HG02763 (cell line): ENCODE measurements around the gene GALNT18.

Experiments used
- ATAC-seq: cut with Tn5 transposase; IDR thresholded peaks from one replicate; pipeline ENCODE4 v1.9.1; 2021; ENCODE audit warnings: mild to moderate bottlenecking, moderate library complexity; ENCODE audit not compliant: unreplicated experiment

The GALNT18 gene

DNA sequence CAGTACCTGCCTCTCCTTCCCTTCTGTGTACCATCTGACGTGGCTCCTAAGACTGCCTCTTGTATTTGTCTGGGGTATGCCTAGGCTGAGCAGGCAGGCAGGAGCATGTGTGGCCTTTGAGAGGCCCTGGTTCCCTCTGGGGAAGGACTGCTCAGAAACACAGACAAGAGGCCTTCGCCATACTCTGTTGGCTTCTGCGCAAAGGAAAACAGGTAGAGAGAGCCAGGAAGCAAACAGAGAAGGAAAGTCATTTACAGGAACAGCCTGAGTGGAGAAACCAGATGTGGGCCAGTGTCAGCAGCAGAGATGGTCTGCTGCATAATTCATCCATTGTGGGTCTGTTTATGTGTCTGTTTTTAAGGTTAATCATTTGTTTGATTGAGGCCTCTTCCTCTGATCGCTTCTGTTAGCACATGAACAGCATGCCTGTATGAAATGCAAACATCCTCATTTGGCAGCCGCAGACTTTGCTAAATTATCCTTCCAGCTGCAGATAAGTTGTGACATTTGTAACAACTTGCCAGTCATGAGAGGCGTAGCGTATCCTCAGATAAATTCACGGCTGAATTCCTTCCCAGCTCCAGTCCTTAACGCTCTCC lies 119.4 kb downstream of the GALNT18 start:
- no peak for ATAC-seq

DNA sequence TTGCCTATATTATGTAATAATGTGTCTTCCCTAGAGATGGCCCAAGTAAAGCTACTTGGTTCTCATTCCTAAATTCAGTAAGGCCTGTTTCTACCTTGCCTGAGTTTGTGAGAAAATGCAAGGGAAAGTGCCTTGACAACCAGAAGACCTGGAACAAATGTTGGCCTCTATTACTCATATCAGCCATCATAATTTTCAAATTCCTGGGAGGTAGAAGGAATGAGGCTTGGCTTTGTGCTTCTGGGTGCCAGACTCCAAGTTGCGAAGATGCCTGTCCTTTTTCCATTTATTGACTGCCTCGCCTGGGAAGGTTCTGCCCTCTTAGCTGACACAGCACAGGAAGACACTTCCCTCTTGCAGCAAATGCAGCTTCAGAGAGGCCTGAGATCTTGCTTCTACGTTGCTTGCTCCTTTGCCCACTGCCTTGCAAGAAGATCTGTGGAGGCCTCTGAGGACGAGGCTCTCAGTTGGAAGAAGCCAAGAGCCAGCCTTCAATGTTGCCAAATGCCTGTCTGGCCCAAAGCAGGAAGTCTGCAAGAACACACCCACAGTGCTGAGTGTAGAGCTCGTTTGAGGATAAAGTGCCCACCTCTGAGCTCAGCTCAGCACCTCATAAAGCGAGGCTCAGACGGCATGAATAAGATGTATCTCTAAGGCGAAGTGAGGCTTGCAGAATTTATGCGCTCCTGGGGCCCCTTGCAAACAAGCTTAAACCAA lies 120.1 kb downstream of the GALNT18 start:
- ATAC-seq = no peak

DNA sequence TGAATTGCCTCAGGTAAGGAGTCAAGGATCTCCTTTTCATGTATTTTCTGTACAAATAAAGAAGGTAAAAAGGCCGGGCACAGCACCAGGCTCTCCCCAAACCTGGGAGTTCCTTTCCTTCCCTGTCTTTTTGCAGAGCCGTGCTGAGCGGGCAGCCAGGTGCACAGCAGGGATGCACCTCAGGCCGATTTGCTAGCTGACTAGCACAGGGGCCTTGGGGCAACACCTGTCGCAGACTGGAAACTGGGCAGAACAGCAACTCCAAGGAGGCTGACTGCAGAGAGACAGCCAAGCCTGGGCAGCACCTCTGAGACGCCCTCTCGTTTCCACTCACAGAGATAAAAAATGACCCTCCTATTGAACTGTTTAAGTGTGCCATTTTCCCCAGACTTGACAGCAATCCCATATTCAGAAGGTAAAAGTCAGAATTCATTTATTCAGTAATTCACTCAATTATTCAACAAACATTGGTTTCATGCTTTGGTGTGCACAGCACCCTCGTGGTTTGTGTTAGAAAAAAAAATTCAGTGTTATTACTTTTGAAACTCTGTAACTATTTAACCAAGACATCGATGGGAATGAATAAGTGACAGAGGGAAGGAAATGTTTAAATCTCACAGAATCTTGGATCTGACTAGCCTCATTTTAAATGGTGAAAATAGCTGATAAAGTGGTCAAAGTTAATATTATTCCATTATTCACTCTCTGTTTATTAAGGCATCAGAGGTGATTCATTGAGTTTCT lies 120.9 kb downstream of the GALNT18 start:
- ATAC-seq = no peak

DNA sequence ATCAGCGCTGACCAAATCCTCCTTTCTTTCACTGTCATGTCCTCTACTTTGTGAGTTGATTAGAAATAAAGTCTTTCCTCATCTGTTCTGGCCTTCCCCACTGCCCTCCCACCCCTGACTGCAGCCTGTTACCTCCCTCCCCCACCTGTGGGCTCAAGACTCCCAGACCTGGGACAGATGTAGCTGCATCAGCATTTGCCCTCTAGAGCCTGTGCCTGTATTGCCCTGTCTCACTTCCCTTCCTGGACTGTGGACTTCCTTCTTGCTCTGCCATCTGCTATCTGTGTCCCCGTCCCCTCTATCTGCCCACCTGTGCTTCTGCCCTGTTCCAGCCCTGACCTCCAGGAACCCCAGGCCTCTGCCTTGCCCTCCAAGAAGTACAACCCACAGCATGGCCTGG lies 122.5 kb downstream of the GALNT18 start:
- no peak for ATAC-seq

DNA sequence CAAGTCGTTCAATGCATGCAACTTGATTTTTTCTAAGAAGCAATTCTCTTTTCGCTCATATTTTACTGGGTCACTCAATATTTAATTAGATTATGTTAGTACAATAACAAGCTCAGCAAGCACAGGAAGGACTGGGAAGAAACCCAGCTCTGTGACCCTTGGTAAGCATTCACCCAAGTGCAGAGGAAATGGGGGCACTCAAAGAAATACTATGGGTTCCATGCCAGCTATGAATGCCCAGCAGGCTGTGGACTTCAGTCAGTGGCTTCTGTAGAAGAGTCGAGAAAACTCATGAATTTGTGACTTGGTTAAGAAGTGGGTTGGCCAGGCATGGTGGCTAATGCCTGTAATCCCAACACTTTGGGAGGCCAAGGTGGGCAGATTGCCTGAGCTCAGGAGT lies 123.6 kb downstream of the GALNT18 start:
- no peak for ATAC-seq

DNA sequence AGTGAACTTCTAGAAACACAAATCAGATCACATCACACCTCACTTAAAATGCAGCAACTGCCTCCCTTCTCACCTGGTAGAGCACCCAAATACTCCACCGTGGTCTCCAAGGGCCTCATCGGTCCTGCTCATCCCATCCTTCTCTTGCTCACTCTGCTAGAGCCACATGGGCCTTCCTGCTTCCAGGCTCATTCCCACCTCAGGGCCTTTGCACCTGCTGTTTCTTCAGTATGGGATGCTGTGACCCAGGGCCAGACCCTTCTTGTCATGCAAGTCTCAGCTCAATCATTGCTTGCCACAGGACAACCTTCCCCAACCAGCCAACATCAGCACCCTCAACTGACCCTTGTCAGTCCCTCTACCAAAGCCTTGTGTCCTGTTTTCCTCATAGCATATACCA lies 124.9 kb downstream of the GALNT18 start:
- ATAC-seq = no peak

DNA sequence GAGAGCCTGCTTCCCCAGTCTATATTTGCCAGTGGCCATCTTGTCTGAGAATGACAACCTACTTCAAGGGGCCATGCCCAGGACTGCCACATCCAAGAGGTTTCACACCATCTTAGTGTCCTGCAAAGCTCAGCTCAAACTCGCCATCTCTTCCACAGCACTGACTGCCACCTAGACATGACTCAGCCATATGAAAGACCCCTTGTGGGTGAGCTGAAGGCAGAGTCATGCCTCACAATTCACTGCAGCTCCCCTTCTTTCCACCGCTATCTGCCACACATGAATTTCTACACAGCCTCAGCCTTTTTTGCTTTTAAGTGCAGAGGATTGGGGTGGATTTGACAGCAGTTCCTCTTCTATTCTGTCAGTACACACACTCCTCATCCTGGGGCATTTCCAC lies 127.5 kb downstream of the GALNT18 start:
- no peak for ATAC-seq

DNA sequence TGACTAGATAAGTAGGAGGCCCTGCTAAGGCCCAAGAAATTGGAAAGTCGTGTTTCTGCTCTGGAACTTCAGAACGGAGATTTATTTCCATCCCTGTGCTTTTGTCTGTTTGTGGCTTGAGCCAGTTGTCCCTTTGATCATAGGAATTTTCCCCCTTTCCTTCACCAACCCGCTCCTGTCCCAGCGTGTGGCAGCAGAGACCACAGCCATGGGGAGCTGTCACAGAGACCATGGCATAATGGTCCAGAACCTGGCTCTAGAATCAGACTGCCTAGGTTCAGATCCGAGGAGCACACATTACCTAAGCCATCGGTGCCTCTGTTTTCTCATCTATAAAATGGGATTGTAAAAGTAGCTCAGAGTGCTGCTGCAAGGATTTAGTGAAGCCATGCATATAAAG lies 128.1 kb downstream of the GALNT18 start:
- ATAC-seq = no peak

DNA sequence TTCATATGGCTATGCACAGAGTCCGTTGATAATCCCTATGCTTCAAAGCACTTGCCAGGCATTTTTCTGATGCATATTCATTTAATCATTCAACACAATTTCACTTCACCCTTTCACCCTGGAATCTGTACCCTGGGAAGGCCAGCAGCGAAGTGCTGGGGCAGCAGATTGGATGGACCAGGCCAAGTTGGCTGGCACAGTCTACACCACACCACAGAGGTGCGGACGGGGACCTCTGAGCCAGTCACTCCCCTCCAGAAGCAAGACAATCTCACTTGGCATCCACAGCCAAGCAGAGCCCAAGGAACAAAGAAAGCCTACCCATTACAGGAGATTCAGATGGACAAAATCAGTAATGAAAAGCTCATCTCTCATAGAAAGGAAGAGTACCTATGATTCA lies 130.2 kb downstream of the GALNT18 start:
- no peak for ATAC-seq

DNA sequence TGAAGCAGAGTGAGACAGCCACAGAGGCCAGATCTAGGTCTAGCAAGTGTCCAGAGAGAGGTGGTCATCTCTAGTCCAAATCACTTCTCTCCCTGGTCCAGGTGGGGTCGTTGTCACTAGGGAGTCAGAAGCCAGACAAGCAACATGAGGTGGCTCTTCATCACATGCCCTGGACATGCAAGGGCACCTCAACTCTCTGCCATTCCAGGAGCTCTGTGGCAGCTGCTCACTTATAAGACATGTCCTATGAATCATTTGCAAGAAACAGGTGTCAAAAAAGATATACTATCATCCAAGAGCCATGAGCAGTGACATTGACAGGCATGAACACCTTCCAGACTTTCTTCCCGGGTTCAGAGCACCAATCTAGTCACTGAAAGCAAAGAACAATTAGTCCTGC lies 130.8 kb downstream of the GALNT18 start:
- no peak for ATAC-seq

DNA sequence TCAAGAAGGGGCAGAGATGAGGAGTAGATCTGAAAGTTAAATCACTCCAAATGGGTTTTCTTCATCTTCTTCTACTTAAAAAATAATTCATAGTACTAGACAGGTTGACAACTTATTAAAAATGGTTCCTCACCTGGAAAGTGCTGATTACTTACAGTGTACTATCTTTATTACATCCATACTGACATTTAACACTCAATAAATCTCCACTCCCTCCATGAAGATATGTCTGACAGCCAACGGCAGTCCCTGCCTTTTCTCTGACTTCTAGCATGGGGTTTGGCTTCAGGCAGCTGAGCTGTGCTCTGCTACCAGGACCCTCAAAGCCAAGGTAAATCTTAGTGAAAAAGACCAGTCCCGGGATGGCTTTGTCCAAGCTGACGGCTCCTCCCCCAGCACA lies 135.4 kb downstream of the GALNT18 start:
- no peak for ATAC-seq

DNA sequence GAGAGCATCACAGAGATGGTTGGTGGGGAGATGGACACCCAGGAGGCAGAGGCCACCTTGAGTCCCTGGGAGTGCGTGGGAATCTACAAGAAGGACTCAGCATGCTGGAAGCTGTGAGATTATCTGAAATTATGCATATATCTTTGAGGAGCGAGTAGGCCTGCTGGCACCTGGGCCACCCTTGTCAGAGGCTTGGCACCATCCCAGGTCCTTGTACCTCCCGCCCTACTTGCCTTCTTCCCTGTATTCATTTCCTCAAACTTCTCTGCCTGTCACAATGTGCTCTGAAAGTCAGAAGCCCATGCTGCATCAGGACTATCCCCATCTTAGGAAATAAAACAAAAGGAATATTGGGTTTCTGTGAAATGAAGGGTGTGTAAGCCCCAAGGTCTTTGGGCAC lies 135.8 kb downstream of the GALNT18 start:
- ATAC-seq = no peak

DNA sequence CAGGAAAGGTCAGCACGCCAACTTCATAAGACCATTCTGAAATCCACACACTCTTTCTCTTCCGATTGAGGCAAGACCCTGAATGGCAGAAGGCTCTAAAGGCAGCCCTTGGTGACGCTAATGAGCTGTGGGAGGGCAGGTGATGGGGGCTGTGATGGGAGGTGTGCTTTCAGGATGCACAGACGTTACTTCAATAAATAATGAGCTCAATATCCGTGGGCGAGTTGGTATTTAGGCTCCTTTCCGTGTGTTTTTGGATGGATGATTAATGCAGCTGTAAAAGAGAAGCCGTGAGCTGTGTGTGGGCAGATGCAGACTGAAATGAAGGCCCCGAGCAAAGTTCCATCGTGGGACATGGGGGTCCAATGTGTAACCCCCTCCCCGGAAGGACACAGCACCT lies 138.2 kb downstream of the GALNT18 start:
- no peak for ATAC-seq

DNA sequence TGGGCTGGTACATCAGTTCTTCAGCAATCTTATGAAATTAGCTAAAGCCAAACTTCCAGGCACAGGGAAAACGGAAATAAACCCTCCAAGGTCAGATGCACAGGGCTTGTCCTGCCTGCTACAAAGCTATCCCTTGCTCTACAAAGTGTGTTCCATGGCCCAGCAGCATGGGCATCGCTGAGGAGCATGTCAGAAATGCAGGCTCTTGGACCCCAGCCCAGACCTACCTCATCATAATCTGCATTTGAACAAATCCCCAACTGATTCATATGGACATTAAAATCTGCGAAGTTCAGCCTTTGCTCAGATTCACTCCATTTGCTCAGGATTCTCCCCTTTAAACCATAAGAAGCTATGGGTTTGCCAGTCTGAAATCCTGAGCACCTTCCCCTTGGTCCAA lies 139.1 kb downstream of the GALNT18 start:
- no peak for ATAC-seq

DNA sequence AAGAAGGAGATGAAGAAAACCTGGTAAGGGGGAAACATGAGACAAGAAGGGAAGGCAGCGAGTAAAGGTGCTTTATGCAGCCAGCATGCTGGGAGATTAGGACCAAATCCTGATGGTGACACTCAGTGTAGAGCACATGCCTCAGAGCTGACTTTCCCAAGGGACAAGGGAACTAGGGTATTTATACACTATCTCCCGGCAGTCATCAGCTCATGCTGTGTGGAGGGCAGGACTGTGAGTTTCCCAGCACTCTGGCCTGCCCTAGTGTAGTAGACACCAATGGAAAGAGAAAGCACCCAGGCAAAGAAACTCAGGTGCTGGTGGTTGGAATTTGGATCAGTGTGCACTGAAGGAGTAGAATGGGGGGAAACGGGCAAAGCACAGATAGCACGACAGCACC lies 140.4 kb downstream of the GALNT18 start:
- no peak for ATAC-seq

DNA sequence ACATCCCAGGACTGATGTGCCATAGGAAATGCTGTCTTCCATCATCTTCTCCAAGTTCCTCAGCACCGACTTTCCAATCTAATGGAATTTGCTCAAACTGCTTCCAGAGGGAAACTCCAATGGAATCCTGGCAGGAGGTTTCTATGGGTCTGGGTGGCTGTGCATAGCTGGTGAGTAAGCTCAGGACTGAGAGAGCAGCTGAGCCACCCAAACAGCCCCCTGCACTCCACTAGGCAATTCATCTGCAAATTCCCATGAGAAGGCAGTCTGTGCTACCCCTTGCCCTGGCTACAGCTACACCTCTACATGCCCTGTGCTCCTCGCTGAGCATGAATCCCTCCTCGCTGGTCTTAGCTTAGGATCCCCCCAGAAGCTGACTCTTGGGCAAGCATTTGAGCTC lies 140.8 kb downstream of the GALNT18 start:
- ATAC-seq = no peak

DNA sequence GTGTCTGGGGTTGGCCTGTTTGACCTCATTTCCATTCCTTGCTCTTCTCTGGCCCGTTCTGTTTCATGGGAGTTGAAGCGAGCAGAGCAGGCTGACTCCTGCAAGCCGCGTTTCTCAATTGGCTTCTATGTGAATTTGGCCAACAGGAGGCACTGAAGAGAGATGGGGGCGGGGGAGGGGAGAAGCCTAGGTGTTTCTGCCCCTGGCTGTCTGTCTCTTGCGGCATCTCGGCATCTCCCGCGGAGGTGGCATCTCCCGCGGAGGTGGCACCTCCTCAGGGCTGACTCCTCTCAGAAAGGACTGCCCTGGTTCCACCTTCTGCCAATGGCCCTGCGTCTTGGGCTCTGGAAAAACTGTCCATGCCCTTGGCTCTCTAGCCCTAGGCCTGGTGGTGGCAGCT lies 143.1 kb downstream of the GALNT18 start:
- ATAC-seq = no peak

DNA sequence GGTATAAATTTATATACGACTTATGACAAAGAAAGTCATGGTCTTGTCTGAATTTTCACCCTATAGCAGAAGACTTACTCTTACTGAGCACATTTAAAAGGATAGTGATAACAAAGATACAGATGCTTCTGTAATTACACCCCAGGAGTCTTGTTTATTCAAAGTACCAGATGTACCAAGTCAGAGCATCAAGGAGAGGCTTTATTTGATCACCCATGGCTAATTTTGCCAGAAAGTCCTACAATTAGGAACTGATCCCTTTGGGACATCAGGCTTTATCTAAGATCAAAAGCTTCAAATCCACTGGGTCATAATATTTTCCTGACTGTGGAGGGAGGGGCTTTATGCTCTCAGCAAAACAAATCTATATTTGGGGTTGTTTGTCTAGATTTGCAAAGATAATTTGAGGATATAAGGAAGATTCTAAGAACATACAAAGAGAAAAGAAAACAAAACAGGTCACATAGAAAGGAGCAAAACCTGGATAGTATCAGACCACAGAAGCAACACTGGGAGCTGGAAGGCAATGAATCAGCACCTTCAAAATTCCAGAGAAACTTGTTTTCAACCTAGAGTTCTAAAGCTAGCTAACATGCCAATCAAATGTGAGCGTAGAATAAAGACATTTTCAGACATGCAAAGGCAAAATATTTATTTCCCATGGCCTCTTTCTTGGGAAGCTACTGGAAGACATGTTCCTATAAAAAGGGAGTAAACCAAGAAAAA lies 143.9 kb downstream of the GALNT18 start:
- ATAC-seq = no peak

DNA sequence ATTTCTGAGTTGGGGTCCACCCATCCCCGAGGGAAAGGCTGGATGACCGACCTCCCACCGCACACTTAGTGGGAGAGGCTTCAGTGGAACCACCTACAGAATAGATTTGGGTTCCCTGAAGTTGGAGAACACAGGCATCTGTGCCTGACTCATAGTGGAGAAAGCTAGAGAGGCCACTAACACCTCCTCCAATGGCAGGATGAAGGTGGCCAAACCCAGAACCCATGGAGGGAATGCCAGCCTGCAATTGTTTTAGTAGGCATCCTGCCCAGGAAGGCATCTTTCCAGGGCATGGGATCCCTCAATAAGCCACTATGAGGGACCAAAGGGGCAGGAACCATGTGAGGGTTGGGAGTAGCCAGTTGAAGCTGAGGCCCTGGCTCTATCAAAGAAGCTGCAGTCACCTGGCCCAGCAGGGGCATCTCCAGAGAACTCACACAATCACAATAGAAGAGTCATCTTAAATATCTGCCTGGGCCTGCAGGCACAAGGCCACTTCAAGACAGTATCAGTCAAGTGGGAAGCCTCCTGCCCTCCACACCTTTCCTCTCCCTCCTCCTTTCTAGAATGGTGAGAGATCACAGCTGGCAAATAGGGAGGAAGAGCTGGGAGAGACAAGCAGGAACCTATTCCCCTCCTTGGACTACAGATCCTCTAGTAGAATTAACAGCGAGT lies 144.7 kb downstream of the GALNT18 start:
- ATAC-seq = no peak

DNA sequence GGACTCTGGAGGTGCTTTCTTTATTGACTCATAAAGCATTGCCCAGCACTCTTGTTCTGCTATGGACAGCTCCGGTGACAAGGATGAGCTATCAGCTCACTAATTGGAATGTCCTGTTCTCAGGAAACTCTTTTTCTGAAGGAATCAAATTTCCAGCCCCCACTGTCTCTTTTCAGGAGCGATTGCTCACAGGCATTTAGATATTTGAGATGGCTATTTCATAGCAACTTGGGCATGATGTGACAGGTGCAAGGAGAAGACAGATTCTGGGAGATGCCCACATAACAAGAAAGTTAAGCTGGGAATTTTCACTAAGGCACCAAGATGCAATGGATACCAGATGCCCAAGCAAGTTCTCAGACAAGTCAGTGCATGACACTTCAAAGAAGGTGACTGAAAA lies 145.3 kb downstream of the GALNT18 start:
- ATAC-seq = no peak

DNA sequence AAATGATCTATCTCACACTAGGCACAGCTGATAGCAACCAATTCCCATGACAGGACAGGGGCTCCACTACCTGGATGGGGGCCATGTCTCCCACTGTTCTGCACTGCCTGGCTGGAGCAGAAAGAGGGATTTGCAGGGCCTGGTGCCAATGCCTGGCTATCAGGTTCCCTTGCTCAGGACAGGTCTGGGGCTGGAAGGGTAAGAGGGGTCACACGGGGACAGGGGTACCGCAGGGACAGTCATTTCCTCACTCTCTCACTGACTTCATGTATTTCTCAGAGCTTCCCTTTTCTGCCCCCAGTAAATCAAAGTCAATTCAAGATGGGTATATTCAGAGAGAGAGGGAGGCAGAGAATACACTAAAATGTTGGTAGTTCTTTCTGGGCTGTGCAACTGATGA lies 149.7 kb downstream of the GALNT18 start:
- no peak for ATAC-seq
